Measurements from ENCODE around the gene BRINP2.

BRINP2 gene

GRCh38 chr1:177270863-177271262, 100.1 kb downstream of the BRINP2 start:
- no peak for DNase-seq (ENCODE audit: low spot score)

GRCh38 chr1:177273141-177273540, 102.4 kb downstream of the BRINP2 start:
- DNase-seq (ENCODE audit: low spot score): no peak

GRCh38 chr1:177274687-177275211, 104.0 kb downstream of the BRINP2 start:
- DNase-seq (ENCODE audit: low spot score): no peak

GRCh38 chr1:177275736-177276135, 105.0 kb downstream of the BRINP2 start:
- DNase-seq (ENCODE audit: low spot score): no peak

- no peak for DNase-seq (ENCODE audit: low spot score)
Measured at GRCh38 chr1:177278626-177279390, 108.0 kb downstream of the BRINP2 start.

- no peak for DNase-seq (ENCODE audit: low spot score)
Measured at GRCh38 chr1:177281901-177282300, 111.1 kb downstream of the BRINP2 start.

- no peak for DNase-seq (ENCODE audit: low spot score)
Measured at GRCh38 chr1:177282976-177283375, 112.2 kb downstream of the BRINP2 start.

- no peak for DNase-seq (ENCODE audit: low spot score)
Measured at GRCh38 chr1:177283380-177283779, 112.6 kb downstream of the BRINP2 start.

- no peak for DNase-seq (ENCODE audit: low spot score)
Measured at GRCh38 chr1:177286396-177286795, 115.6 kb downstream of the BRINP2 start.

GRCh38 chr1:177287270-177287669, 116.5 kb downstream of the BRINP2 start:
- no peak for DNase-seq (ENCODE audit: low spot score)

- no peak for DNase-seq (ENCODE audit: low spot score)
Measured at GRCh38 chr1:177287994-177288393, 117.2 kb downstream of the BRINP2 start.

- DNase-seq (ENCODE audit: low spot score): no peak
Measured at GRCh38 chr1:177289532-177289931, 118.8 kb downstream of the BRINP2 start.

- no peak for DNase-seq (ENCODE audit: low spot score)
Measured at GRCh38 chr1:177300431-177300830, 129.7 kb downstream of the BRINP2 start.

GRCh38 chr1:177301425-177302124, 130.8 kb downstream of the BRINP2 start:
- DNase-seq (ENCODE audit: low spot score): no peak

GRCh38 chr1:177302357-177303044, 131.7 kb downstream of the BRINP2 start:
- no peak for DNase-seq (ENCODE audit: low spot score)

GRCh38 chr1:177305040-177306018, 134.6 kb downstream of the BRINP2 start:
- no peak for DNase-seq (ENCODE audit: low spot score)

- DNase-seq (ENCODE audit: low spot score): no peak
Measured at GRCh38 chr1:177306019-177306415, 135.3 kb downstream of the BRINP2 start.

GRCh38 chr1:177306981-177307380, 136.2 kb downstream of the BRINP2 start:
- DNase-seq (ENCODE audit: low spot score): no peak

- DNase-seq (ENCODE audit: low spot score): no peak
Measured at GRCh38 chr1:177307771-177308170, 137.0 kb downstream of the BRINP2 start.

- DNase-seq (ENCODE audit: low spot score): no peak
Measured at GRCh38 chr1:177309880-177310279, 139.1 kb downstream of the BRINP2 start.

GRCh38 chr1:177310326-177310725, 139.6 kb downstream of the BRINP2 start:
- no peak for DNase-seq (ENCODE audit: low spot score)
